HepG2 (cell line): ENCODE results near the gene ARHGEF11. TPM values are rescaled to one million over a fixed set of nuclear protein-coding genes. Genes with fewer than 3 reads are reported as not detected.
A peak's percentile ranks its signal among the peaks of the same experiment; 100 is the strongest.

Experiments
- HNRNPH1 ChIP-seq: fragments of 200-400 bp; formaldehyde crosslinking; optimal IDR thresholded peaks from 2 replicates; pipeline ENCODE3; 2017; ENCODE audit warnings: mild to moderate bottlenecking, low read depth, low read length
- HNRNPLL ChIP-seq: fragments of 200-400 bp; formaldehyde crosslinking; IDR thresholded peaks from 2 replicates; pipeline ENCODE4 v1.6.1; 2017; ENCODE audit warnings: mild to moderate bottlenecking, low read depth, low read length; ENCODE audit not compliant: poor library complexity, severe bottlenecking
- HOXA7 ChIP-seq: sonication (generic); formaldehyde crosslinking; IDR thresholded peaks from 2 replicates; pipeline ENCODE4 v1.8.1; 2022; ENCODE audit warnings: mild to moderate bottlenecking, missing genetic modification reagents, moderate library complexity
- KDM3A ChIP-seq: IDR thresholded peaks from 2 replicates; pipeline ENCODE4 v1.6.1; 2018; ENCODE audit warnings: low read depth, missing compliant biosample characterization
- KDM4B ChIP-seq: sonication (generic); formaldehyde crosslinking; IDR thresholded peaks from 2 replicates; pipeline ENCODE4 v1.4.0; 2020; ENCODE audit warnings: missing genetic modification reagents
- MBD4 ChIP-seq: IDR thresholded peaks from 2 replicates; pipeline ENCODE4 v1.6.1; 2012; ENCODE audit warnings: low read length, inconsistent platforms, borderline replicate concordance
- MIER3 ChIP-seq: IDR thresholded peaks from 2 replicates; pipeline ENCODE4 v1.6.1; 2016; ENCODE audit warnings: missing compliant biosample characterization, borderline replicate concordance
- MIXL1 ChIP-seq: IDR thresholded peaks from 2 replicates; pipeline ENCODE4 v1.6.1; 2016
- MXI1 ChIP-seq: IDR thresholded peaks from 3 replicates; pipeline ENCODE4 v1.6.1; 2012; ENCODE audit warnings: low read depth, low read length, inconsistent platforms, borderline replicate concordance
- PHB2 ChIP-seq: fragments of 450-650 bp; IDR thresholded peaks from 2 replicates; pipeline ENCODE4 v1.6.1; 2018; ENCODE audit not compliant: partially characterized antibody
- POLR2A ChIP-seq, 2 experiments: IDR thresholded peaks; 2 replicates each; pipeline ENCODE4 v1.6.1; 2011; ENCODE audit warnings: low read depth in 2 of 2, low read length in 2 of 2, mild to moderate bottlenecking in 1 of 2, moderate library complexity in 1 of 2; ENCODE audit not compliant: insufficient read depth in 1 of 2
- REPIN1 ChIP-seq: sonication (generic); formaldehyde crosslinking; IDR thresholded peaks from 2 replicates; pipeline ENCODE4 v1.8.0; 2022; ENCODE audit warnings: missing genetic modification reagents, low read depth, mild to moderate bottlenecking, borderline replicate concordance
- ZNF20 ChIP-seq: sonication (generic); formaldehyde crosslinking; IDR thresholded peaks from 2 replicates; pipeline ENCODE4 v1.4.0; 2020; ENCODE audit warnings: mild to moderate bottlenecking, moderate library complexity, missing genetic modification reagents
- ZNF232 ChIP-seq: sonication (generic); formaldehyde crosslinking; IDR thresholded peaks from 2 replicates; pipeline ENCODE4 v1.4.0; 2020; ENCODE audit warnings: missing genetic modification reagents, borderline replicate concordance
- ZNF382 ChIP-seq: sonication (generic); formaldehyde crosslinking; IDR thresholded peaks from 2 replicates; pipeline ENCODE4 v1.5.0; 2020; ENCODE audit warnings: missing genetic modification reagents, mild to moderate bottlenecking, borderline replicate concordance
- ZNF432 ChIP-seq: sonication (generic); formaldehyde crosslinking; IDR thresholded peaks from 2 replicates; pipeline ENCODE4 v1.5.0; 2020; ENCODE audit warnings: missing genetic modification reagents, mild to moderate bottlenecking, borderline replicate concordance
- ZNF451 ChIP-seq: sonication (generic); formaldehyde crosslinking; IDR thresholded peaks from 2 replicates; pipeline ENCODE4 v1.5.0; 2020; ENCODE audit warnings: mild to moderate bottlenecking, missing genetic modification reagents
- ZNF678 ChIP-seq: sonication (generic); formaldehyde crosslinking; IDR thresholded peaks from 2 replicates; pipeline ENCODE4 v1.4.0; 2020; ENCODE audit warnings: mild to moderate bottlenecking, missing genetic modification reagents
- ZNF772 ChIP-seq: sonication (generic); formaldehyde crosslinking; IDR thresholded peaks from 2 replicates; pipeline ENCODE4 v1.5.0; 2020; ENCODE audit warnings: mild to moderate bottlenecking, missing genetic modification reagents
- polyA plus RNA-seq, 8 experiments: library from polyadenylated mRNA; depleted of rRNA in 3 of 8; stranded (reverse) in 7 of 8; unstranded in 1 of 8; fragments of >200 nt; fragmentation: Illumina TruSeq in 4 of 8; extraction: Trizol in 4 of 8; gene quantifications; 2 replicates each; pipeline versions ENCODE4 v1.2.1 to v1.2.3, GENCODE V29; 2011 to 2016; ENCODE audit warnings: low read depth in 4 of 8, missing spikeins in 1 of 8, mixed read lengths in 1 of 8; ENCODE audit not compliant: insufficient read depth in 1 of 8
- total RNA-seq, 5 experiments: library from RNA; depleted of rRNA; stranded (reverse); fragments of >200 nt; fragmentation: Illumina TruSeq; extraction: Trizol; gene quantifications; 2 replicates each; pipeline ENCODE4 v1.2.3, GENCODE V29; 2016; ENCODE audit warnings: low read depth in 1 of 5
- TF ChIP-seq, protein P1 (sequence below): sonication (generic); formaldehyde crosslinking; IDR thresholded peaks from 2 replicates; pipeline ENCODE4 v1.4.0; 2020; ENCODE audit warnings: missing genetic modification reagents
- TF ChIP-seq, protein P2 (sequence below): sonication (generic); formaldehyde crosslinking; IDR thresholded peaks from 2 replicates; pipeline ENCODE4 v1.5.1; 2020; ENCODE audit warnings: missing genetic modification reagents, mild to moderate bottlenecking, borderline replicate concordance
- TF ChIP-seq, protein P3 (sequence below): sonication (generic); formaldehyde crosslinking; IDR thresholded peaks from 2 replicates; pipeline ENCODE4 v1.4.0; 2020; ENCODE audit warnings: missing genetic modification reagents
- TF ChIP-seq, protein P4 (sequence below): sonication (generic); formaldehyde crosslinking; IDR thresholded peaks from 2 replicates; pipeline ENCODE4 v1.5.0; 2020; ENCODE audit warnings: mild to moderate bottlenecking, missing genetic modification reagents, moderate library complexity

Gene ARHGEF11
- total and polyA plus RNA-seq, 2 of the 13 experiments (the other 11 are each of a cell fraction or from before 2014, with no cell fraction given): 16.5 to 21.2 TPM

DNA sequence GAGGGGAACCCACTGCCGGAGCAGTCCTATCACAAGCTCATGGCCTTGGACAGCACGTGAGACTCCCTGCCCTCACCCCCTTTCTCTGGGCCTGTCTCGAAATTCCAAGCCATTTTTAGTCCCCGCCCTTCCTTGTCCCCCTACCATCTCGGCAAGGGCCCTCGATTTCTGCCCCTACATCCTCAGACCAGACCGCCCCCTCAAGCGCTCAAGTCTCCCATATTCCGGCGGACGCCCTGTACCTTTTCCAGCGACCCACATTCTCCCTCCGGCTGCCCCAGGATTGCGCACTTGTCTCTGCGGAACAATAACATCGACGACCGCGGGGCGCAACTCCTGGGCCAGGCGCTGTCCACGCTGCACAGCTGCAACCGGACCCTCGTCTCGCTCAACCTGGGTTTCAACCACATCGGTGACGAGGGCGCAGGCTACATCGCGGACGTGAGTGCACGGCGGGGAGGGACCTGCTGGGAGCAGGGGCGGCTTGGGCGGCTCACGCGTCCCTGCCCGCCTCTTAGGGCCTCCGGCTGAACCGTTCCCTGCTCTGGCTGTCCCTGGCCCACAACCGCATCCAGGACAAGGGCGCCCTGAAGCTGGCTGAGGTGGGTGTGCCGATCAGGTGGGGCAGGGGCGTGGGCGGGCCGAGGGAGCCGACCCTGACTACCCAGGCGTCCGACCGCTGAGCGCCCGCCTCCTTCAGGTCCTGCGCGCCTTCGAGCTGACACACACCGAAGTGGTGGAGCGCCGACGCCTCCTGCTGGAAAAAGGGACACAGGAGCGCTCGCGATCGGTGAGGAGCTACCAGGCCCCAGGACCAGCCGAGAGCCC lies 118.1 kb downstream of the ARHGEF11 start (continued):
- no peak for TF ChIP-seq ZNF20 (CRISPR knock-in tag)
- TF ChIP-seq ZNF232: no peak
- peak; percentile 52; the same call in 1 of the 2 replicates for TF ChIP-seq REPIN1 (CRISPR knock-in tag)
- TF ChIP-seq KDM3A (CRISPR knock-in tag): peak; percentile 32; the same call in 1 of the 2 replicates
- TF ChIP-seq HOXA7 (CRISPR knock-in tag): no peak
- TF ChIP-seq POLR2A (IDR thresholded peaks at IDR 0.05; ENCODE audit: insufficient read depth in 1 of 2, low read depth in 2 of 2, low read length in 2 of 2): no peak
- TF ChIP-seq, protein P1, sequence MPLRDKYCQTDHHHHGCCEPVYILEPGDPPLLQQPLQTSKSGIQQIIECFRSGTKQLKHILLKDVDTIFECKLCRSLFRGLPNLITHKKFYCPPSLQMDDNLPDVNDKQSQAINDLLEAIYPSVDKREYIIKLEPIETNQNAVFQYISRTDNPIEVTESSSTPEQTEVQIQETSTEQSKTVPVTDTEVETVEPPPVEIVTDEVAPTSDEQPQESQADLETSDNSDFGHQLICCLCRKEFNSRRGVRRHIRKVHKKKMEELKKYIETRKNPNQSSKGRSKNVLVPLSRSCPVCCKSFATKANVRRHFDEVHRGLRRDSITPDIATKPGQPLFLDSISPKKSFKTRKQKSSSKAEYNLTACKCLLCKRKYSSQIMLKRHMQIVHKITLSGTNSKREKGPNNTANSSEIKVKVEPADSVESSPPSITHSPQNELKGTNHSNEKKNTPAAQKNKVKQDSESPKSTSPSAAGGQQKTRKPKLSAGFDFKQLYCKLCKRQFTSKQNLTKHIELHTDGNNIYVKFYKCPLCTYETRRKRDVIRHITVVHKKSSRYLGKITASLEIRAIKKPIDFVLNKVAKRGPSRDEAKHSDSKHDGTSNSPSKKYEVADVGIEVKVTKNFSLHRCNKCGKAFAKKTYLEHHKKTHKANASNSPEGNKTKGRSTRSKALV: peak; percentile 82; the same call in 1 of the 2 replicates
- no peak for TF ChIP-seq ZNF432
- TF ChIP-seq, protein P2, sequence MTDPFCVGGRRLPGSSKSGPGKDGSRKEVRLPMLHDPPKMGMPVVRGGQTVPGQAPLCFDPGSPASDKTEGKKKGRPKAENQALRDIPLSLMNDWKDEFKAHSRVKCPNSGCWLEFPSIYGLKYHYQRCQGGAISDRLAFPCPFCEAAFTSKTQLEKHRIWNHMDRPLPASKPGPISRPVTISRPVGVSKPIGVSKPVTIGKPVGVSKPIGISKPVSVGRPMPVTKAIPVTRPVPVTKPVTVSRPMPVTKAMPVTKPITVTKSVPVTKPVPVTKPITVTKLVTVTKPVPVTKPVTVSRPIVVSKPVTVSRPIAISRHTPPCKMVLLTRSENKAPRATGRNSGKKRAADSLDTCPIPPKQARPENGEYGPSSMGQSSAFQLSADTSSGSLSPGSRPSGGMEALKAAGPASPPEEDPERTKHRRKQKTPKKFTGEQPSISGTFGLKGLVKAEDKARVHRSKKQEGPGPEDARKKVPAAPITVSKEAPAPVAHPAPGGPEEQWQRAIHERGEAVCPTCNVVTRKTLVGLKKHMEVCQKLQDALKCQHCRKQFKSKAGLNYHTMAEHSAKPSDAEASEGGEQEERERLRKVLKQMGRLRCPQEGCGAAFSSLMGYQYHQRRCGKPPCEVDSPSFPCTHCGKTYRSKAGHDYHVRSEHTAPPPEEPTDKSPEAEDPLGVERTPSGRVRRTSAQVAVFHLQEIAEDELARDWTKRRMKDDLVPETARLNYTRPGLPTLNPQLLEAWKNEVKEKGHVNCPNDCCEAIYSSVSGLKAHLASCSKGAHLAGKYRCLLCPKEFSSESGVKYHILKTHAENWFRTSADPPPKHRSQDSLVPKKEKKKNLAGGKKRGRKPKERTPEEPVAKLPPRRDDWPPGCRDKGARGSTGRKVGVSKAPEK: no peak
- no peak for TF ChIP-seq HNRNPH1
- no peak for TF ChIP-seq KDM4B (CRISPR knock-in tag)
- TF ChIP-seq HNRNPLL: peak; percentile 63
- TF ChIP-seq, protein P3, sequence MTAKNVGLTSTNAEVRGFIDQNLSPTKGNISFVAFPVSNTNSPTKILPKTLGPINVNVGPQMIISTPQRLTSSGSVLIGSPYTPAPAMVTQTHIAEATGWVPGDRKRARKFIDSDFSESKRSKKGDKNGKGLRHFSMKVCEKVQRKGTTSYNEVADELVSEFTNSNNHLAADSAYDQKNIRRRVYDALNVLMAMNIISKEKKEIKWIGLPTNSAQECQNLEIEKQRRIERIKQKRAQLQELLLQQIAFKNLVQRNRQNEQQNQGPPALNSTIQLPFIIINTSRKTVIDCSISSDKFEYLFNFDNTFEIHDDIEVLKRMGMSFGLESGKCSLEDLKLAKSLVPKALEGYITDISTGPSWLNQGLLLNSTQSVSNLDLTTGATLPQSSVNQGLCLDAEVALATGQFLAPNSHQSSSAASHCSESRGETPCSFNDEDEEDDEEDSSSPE: peak; percentile 55; the same call in 1 of the 2 replicates
- TF ChIP-seq ZNF451 (CRISPR knock-in tag): 0 out of 2 replicates have a peak, but pooled peaks have one; percentile 36
- no peak for TF ChIP-seq MIXL1 (CRISPR knock-in tag)
- no peak for TF ChIP-seq MBD4
- TF ChIP-seq PHB2: no peak
- TF ChIP-seq MXI1: no peak
- no peak for TF ChIP-seq ZNF772 (CRISPR knock-in tag)
- TF ChIP-seq MIER3 (CRISPR knock-in tag): no peak
- TF ChIP-seq ZNF382 (CRISPR knock-in tag): no peak
- TF ChIP-seq, protein P4, sequence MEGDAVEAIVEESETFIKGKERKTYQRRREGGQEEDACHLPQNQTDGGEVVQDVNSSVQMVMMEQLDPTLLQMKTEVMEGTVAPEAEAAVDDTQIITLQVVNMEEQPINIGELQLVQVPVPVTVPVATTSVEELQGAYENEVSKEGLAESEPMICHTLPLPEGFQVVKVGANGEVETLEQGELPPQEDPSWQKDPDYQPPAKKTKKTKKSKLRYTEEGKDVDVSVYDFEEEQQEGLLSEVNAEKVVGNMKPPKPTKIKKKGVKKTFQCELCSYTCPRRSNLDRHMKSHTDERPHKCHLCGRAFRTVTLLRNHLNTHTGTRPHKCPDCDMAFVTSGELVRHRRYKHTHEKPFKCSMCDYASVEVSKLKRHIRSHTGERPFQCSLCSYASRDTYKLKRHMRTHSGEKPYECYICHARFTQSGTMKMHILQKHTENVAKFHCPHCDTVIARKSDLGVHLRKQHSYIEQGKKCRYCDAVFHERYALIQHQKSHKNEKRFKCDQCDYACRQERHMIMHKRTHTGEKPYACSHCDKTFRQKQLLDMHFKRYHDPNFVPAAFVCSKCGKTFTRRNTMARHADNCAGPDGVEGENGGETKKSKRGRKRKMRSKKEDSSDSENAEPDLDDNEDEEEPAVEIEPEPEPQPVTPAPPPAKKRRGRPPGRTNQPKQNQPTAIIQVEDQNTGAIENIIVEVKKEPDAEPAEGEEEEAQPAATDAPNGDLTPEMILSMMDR (CRISPR knock-in tag): peak; percentile 91
- no peak for TF ChIP-seq ZNF678 (CRISPR knock-in tag)
